Measurements from ENCODE around the gene ARHGAP22.

DNA sequence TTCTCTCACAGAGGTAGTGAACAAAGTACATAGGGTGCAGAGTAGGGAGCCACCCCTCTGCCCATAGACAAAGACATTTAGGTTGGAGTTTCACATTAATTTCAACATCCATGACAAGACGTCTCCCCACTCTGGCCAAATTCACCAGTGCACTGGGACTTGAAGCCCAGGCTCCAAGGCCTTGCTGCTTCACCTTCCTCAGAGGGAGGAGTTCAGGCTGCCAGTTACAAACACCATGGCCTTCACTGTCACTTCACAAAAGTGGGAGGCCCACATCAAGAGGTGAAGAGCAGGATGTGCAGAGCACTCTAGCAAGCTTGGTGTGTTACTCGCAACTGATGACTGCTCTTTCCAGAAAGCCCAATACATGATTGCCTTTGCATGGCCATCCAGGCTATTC lies 15.8 kb upstream of the ARHGAP22 start:
- TF ChIP-seq, protein P1, sequence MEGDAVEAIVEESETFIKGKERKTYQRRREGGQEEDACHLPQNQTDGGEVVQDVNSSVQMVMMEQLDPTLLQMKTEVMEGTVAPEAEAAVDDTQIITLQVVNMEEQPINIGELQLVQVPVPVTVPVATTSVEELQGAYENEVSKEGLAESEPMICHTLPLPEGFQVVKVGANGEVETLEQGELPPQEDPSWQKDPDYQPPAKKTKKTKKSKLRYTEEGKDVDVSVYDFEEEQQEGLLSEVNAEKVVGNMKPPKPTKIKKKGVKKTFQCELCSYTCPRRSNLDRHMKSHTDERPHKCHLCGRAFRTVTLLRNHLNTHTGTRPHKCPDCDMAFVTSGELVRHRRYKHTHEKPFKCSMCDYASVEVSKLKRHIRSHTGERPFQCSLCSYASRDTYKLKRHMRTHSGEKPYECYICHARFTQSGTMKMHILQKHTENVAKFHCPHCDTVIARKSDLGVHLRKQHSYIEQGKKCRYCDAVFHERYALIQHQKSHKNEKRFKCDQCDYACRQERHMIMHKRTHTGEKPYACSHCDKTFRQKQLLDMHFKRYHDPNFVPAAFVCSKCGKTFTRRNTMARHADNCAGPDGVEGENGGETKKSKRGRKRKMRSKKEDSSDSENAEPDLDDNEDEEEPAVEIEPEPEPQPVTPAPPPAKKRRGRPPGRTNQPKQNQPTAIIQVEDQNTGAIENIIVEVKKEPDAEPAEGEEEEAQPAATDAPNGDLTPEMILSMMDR (IDR thresholded peaks at IDR 0.05) = no peak
- no peak for TF ChIP-seq POLR2A (IDR thresholded peaks at IDR 0.05)

Data from tibial nerve (tissue), 3 donors.